Measurements from ENCODE around the gene PSME1.
A peak's percentile ranks its signal among the peaks of the same experiment; 100 is the strongest.

The PSME1 gene

DNA sequence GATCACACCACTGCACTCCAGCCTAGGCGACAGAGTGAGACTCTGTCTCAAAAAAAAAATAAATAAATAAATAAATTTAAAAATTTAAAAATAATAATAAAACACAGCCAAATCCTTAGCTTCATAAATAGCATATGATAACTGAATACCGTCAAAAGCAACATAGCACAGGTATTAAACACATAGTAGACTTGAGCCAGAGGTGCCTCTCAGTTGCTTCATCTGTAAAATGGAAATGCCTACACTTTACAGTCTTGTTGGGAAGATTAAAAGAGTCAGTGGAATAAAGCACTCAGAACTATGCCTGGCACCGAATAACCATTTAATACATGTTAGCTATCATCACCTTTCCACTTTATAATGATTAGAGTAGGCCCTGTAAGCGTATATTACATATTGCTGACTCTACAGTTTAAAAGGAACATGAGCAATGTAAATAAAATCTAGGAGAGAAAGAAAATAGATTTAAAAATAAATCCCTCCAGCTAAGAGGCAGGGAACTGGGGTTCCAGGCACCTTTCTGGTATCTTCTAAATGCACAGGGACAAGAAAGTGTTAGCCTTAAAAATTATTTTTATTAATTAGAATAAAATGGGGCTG lies 29.2 kb upstream of the PSME1 start:
- Histone ChIP-seq H3K4me3 (ENCODE audit: low read length, poor library complexity, severe bottlenecking) (no peak overlapping the region), H3K79me2 (ENCODE audit: insufficient read depth, low read length) (no peaks in the 10 kb centered on the region), H2AFZ (ENCODE audit: low read length) (no peak overlapping the region), H3F3A (ENCODE audit: low read depth) (no peaks in the 10 kb centered on the region), H3K9ac (ENCODE audit: low read depth, low read length, poor library complexity, severe bottlenecking) (no peak overlapping the region), H3K4me2 (ENCODE audit: low read depth, low read length, poor library complexity, severe bottlenecking) (no peak overlapping the region), H3K9me3 (ENCODE audit: insufficient read depth, low read depth, low read length) (no peaks in the 10 kb centered on the region), H4K20me1 (ENCODE audit: insufficient read depth, low read length, poor library complexity, severe bottlenecking) (no peaks in the 10 kb centered on the region), H3K9me2 (replicated peaks; ENCODE audit: low read depth, low read length) (no peaks in the 10 kb centered on the region), H3K36me3 (ENCODE audit: insufficient read depth, low read length) (no peaks in the 10 kb centered on the region), H3K27me3 (ENCODE audit: insufficient read depth, low read length, poor library complexity, severe bottlenecking) (no peaks in the 10 kb centered on the region), H3K4me1 (ENCODE audit: insufficient read depth, low read length, poor library complexity, severe bottlenecking) (peaks cover 8% of the 10 kb centered on the region)
- TF ChIP-seq, protein P1, sequence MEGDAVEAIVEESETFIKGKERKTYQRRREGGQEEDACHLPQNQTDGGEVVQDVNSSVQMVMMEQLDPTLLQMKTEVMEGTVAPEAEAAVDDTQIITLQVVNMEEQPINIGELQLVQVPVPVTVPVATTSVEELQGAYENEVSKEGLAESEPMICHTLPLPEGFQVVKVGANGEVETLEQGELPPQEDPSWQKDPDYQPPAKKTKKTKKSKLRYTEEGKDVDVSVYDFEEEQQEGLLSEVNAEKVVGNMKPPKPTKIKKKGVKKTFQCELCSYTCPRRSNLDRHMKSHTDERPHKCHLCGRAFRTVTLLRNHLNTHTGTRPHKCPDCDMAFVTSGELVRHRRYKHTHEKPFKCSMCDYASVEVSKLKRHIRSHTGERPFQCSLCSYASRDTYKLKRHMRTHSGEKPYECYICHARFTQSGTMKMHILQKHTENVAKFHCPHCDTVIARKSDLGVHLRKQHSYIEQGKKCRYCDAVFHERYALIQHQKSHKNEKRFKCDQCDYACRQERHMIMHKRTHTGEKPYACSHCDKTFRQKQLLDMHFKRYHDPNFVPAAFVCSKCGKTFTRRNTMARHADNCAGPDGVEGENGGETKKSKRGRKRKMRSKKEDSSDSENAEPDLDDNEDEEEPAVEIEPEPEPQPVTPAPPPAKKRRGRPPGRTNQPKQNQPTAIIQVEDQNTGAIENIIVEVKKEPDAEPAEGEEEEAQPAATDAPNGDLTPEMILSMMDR (conservative IDR thresholded peaks at IDR 0.05; ENCODE audit: low read length), result no peak
- no peak for TF ChIP-seq EZH2phosphoT487 (IDR thresholded peaks at IDR 0.05; ENCODE audit: borderline replicate concordance)

DNA sequence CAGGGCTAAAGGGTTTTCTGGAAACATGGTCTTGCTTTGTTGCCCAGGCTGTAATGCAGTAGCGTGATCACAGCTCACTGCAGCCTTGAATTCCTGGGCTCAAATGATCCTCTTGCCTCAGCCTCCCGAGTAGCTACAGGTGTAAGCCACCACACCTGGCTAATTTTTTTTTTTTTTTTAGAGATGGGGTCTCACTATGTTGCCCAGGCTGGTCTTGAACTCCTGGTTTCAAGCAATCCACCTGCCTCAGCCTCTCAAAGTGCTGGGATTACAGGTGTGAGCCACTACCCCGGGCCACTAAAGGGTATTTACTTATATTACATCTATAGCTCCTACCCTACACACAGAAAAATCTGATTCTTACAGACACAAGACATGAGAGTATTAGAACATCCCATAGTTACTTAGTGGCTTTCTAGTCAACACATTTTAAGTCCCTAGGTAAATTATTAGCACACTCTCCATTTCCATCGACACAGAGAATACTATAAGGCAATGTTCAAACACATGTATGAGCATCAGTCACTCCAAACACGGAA lies 27.6 kb upstream of the PSME1 start:
- Histone ChIP-seq H2AFZ (ENCODE audit: low read length) (peak overlapping the region; percentile 65; the same call in 1 of the 2 replicates), H3K4me2 (ENCODE audit: low read depth, low read length, poor library complexity, severe bottlenecking) (peak overlapping the region; percentile 54), H3K36me3 (ENCODE audit: insufficient read depth, low read length) (no peaks in the 10 kb centered on the region), H3K4me1 (ENCODE audit: insufficient read depth, low read length, poor library complexity, severe bottlenecking) (peaks cover 8% of the 10 kb centered on the region), H3K27me3 (ENCODE audit: insufficient read depth, low read length, poor library complexity, severe bottlenecking) (no peaks in the 10 kb centered on the region), H3K9me3 (ENCODE audit: insufficient read depth, low read depth, low read length) (no peaks in the 10 kb centered on the region), H3K79me2 (ENCODE audit: insufficient read depth, low read length) (peaks cover 2% of the 10 kb centered on the region; the same call in 1 of the 2 replicates), H3K9ac (ENCODE audit: low read depth, low read length, poor library complexity, severe bottlenecking) (peak overlapping the region; percentile 42), H4K20me1 (ENCODE audit: insufficient read depth, low read length, poor library complexity, severe bottlenecking) (no peaks in the 10 kb centered on the region), H3K9me2 (replicated peaks; ENCODE audit: low read depth, low read length) (no peaks in the 10 kb centered on the region), H3K4me3 (ENCODE audit: low read length, poor library complexity, severe bottlenecking) (peak overlapping the region; percentile 29), H3F3A (ENCODE audit: low read depth) (peaks cover 2% of the 10 kb centered on the region; the same call in 1 of the 2 replicates)
- TF ChIP-seq, protein P1 (conservative IDR thresholded peaks at IDR 0.05; ENCODE audit: low read length), result no peak
- no peak for TF ChIP-seq EZH2phosphoT487 (IDR thresholded peaks at IDR 0.05; ENCODE audit: borderline replicate concordance)

DNA sequence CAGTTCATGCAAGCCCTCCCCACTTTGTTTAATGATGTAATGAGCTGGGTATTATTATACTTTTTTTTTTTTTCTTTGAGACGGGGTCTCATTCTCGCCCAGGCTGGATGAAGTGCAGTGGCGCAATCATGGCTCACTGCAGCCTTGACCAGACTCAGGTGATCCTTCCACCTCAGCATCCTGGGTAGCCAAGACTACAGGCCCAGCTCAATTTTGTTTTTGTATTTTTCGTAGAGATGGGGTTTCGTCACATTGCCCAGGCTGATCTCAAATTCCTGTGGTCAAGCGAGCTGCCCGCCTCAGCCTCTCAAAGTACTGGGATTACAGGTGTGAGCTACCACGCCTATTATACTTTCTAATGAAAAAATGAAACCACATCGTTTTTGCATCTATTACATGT lies 25.9 kb upstream of the PSME1 start:
- Histone ChIP-seq H3K9ac (ENCODE audit: low read depth, low read length, poor library complexity, severe bottlenecking) (no peak overlapping the region), H3K4me1 (ENCODE audit: insufficient read depth, low read length, poor library complexity, severe bottlenecking) (peaks cover 8% of the 10 kb centered on the region), H3K27me3 (ENCODE audit: insufficient read depth, low read length, poor library complexity, severe bottlenecking) (no peaks in the 10 kb centered on the region), H3K79me2 (ENCODE audit: insufficient read depth, low read length) (peaks cover 4% of the 10 kb centered on the region; the same call in 1 of the 2 replicates), H3K9me2 (replicated peaks; ENCODE audit: low read depth, low read length) (no peaks in the 10 kb centered on the region), H3K9me3 (ENCODE audit: insufficient read depth, low read depth, low read length) (no peaks in the 10 kb centered on the region), H3K36me3 (ENCODE audit: insufficient read depth, low read length) (no peaks in the 10 kb centered on the region), H2AFZ (ENCODE audit: low read length) (no peak overlapping the region), H3K4me3 (ENCODE audit: low read length, poor library complexity, severe bottlenecking) (no peak overlapping the region), H3F3A (ENCODE audit: low read depth) (peaks cover 6% of the 10 kb centered on the region; the same call in 1 of the 2 replicates), H3K4me2 (ENCODE audit: low read depth, low read length, poor library complexity, severe bottlenecking) (no peak overlapping the region), H4K20me1 (ENCODE audit: insufficient read depth, low read length, poor library complexity, severe bottlenecking) (no peaks in the 10 kb centered on the region)
- TF ChIP-seq EZH2phosphoT487 (IDR thresholded peaks at IDR 0.05; ENCODE audit: borderline replicate concordance), result no peak
- TF ChIP-seq, protein P1 (conservative IDR thresholded peaks at IDR 0.05; ENCODE audit: low read length), result no peak

Measured in Loucy (cell line).